Stomach (tissue), 4 donors: Measurements from ENCODE around the gene HSF4.

ENCODE experiments used
- POLR2A ChIP-seq, 4 donors: fragments of 450-650 bp; IDR thresholded peaks; one replicate each; pipeline ENCODE4 v1.6.1; 2016; ENCODE audit warnings: antibody characterized with exemption in 4 of 4, control low read depth in 2 of 4, mild to moderate bottlenecking in 1 of 4, moderate library complexity in 1 of 4
- TF ChIP-seq, protein P1 (sequence below), 7 experiments: fragments of 450-650 bp in 4 of 7; fragments of 200-600 bp in 3 of 7; sonication (generic) in 3 of 7; IDR thresholded peaks; one replicate each; pipeline ENCODE4 v1.5.1; 2016 to 2019; ENCODE audit warnings: antibody characterized with exemption in 7 of 7, control low read depth in 2 of 7, mild to moderate bottlenecking in 1 of 7

DNA sequence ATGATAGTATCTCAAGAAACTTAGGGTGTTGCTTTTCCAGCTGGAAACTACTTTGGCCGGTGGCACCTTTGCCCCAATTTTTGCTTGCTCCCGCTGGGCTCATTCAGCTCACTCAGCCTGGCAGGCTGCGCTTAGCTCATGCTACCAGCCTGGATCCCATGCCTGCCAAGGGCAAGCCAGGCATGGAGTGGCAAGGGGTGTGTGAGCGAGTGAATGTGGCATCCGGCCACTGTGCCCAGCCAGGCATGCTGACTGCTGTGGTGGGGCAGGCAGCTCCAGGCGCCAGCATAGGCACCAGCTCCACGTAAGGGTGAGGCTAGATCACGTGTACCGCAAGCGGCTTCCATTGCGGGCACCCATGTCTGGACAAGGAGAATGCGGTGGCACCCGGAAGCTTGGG, 23.2 kb upstream of the HSF4 start:
- TF ChIP-seq, protein P1, sequence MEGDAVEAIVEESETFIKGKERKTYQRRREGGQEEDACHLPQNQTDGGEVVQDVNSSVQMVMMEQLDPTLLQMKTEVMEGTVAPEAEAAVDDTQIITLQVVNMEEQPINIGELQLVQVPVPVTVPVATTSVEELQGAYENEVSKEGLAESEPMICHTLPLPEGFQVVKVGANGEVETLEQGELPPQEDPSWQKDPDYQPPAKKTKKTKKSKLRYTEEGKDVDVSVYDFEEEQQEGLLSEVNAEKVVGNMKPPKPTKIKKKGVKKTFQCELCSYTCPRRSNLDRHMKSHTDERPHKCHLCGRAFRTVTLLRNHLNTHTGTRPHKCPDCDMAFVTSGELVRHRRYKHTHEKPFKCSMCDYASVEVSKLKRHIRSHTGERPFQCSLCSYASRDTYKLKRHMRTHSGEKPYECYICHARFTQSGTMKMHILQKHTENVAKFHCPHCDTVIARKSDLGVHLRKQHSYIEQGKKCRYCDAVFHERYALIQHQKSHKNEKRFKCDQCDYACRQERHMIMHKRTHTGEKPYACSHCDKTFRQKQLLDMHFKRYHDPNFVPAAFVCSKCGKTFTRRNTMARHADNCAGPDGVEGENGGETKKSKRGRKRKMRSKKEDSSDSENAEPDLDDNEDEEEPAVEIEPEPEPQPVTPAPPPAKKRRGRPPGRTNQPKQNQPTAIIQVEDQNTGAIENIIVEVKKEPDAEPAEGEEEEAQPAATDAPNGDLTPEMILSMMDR (IDR thresholded peaks at IDR 0.05), result no peak
- no peak for TF ChIP-seq POLR2A (IDR thresholded peaks at IDR 0.05)
